Inflammatory macrophage treated with lipopolysaccharide for 4 hours (primary cell): ENCODE measurements around the gene MLPH.

Source experiments
- DNase-seq: peaks from one replicate; pipeline ENCODE4 v3.0.0-alpha.2; 2020

MLPH gene

GRCh38 chr2:237459226-237459625 lies 27.8 kb upstream of the MLPH start:
- DNase-seq = no peak

- peak; percentile 40 for DNase-seq
Measured at GRCh38 chr2:237459741-237460174, 27.3 kb upstream of the MLPH start.

GRCh38 chr2:237464757-237465391 lies 22.2 kb upstream of the MLPH start:
- DNase-seq = no peak

DNA sequence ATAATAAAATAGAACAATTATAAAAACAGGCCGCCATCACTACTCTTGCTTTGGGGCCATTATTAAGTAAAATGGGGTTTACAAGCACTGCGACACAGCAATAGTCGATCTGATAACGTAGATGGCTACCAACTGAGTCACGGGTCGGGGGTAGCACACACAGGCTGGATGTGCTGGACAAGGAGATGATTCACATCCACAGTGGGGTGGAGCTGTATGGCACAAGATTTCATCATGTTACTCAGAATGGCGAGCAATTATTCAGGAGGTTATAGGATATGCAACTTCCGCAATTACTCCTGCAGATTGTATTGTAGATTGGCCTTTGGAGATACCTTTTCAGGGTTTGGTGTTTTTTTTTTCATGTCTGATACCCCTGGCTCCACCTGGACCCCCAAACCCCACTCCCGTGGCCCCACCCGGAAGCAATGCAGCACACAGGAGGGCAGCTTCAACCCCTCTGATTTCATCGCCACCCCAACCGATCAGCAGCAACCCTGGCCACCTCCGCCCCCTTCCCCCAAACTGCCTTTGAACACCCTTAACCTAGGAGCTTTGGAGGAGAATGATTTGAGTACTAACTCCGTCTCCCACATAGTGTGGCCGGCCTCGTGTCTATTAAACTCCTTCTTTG lies 21.4 kb upstream of the MLPH start:
- peak; percentile 23 for DNase-seq

DNA sequence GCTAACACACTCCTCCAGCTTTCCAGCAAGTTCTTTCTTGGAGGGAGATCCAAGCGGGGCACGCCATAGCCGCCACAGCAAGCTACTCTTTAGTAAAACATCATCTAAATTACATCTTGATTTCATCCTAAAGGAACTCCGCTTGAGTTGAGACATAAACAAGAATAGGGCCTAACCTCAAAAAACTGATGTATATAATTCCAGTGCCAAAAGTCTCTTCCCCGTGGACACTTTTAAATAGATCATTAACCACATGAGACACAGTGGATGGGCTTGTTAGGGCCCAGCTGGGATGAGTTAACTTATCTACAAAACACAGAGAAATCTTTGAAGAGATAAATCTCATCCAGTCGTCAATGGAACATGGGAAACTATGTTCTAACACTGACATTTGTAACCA lies 20.8 kb upstream of the MLPH start:
- DNase-seq = no peak

DNA sequence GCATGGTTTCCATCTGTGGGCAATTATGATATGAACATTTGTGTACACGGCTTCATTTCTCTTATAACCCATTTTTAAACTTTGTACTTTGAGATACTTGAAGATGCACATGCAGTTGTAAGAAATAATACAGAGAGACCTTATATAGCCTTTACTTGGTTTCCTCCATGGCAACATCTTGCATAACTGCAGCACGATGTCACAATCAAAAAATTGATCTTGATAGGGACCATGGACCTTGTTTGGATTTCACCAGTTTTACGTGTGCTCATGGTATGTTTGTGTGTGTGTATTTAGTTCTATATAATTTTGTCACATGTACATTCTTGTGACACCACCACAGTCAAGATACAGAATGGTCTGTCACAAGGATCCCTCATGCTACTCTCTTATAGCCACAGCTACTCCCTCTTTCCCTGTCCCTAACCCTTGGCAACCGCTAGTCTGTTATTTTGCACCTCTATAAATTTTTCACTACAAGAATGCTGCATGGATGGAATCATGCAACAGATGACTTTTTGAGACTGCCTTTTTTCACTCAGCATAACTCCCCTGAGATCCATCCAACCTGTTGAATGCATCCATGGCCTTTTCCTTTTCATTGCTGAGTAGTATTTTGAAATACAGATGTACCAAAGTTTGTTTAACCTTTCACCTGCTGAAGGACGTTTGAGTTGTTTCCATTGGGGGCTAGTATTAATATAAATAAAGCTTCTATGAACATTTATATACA lies 19.4 kb upstream of the MLPH start:
- DNase-seq = no peak

DNA sequence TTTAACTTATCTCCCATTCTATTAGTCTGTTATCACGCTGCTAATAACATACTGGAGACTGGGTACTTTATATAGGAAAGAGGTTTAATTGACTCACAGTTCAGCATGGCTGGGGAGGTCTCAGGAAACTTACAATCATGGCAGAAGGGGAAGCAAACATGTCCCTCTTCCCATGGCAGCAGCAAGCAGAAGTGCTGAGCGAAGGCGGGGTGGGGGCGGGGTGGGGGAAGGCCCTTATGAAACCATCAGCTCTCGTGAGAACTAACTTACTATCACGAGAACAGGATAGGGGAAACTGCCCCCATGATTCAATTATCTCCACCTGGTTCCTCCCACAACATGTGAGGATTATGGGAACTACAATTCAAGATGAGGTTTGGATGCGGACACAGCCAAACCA lies 17.6 kb upstream of the MLPH start:
- peak; percentile 75 for DNase-seq

DNA sequence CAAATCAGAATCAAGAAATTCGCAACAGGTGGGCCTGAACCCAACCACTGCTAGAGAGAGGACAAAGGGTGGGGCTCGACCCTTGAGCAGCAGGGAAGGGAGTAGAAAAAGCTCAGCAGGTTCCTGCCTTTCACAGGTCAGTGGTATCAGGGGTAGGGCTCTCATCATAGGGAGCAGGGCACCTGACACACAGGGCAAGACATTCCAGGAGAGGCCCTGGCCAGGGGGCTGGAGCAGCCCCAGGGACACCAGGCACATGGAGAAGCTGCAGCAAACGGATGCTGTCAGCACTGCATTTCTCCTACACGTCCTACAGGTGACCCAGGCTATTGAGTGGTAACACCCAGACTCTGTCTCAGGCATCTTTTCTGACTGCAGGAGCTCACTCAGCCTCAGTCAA lies 17.2 kb upstream of the MLPH start:
- no peak for DNase-seq

- DNase-seq = no peak
Measured at GRCh38 chr2:237470914-237471313, 16.1 kb upstream of the MLPH start.

- peak; percentile 63 for DNase-seq
Measured at GRCh38 chr2:237471438-237472186, 15.4 kb upstream of the MLPH start.

- no peak for DNase-seq
Measured at GRCh38 chr2:237472187-237472712, 14.8 kb upstream of the MLPH start.

GRCh38 chr2:237472909-237473877 lies 13.9 kb upstream of the MLPH start:
- no peak for DNase-seq

DNA sequence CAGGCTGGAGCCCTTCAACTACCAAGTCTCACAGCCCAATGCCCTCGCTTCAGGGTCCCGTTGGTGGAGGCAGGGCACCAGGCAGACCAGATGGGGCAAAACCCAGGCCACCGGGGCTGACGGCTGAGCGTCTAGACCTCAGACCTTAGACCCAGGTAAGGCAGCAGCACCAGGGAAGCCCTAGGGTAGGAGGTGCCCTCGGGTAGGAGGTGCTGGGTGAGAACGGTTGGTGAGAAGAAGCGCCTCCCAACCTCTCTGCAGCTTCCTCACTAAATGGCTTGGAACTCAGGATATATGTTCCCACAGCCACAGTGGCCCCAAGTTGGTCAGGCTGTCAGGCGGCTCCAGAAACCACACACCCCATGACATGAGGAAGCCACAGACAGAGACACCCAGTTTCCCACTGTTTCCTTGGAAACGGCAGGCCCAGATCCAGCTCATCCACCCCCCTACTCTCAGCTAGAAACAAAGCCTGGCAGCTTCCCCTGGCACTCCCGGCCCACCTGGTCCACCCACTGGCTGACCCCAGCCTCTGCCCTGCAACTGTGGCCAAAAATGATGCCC lies 13.1 kb upstream of the MLPH start:
- DNase-seq = peak; percentile 88

DNA sequence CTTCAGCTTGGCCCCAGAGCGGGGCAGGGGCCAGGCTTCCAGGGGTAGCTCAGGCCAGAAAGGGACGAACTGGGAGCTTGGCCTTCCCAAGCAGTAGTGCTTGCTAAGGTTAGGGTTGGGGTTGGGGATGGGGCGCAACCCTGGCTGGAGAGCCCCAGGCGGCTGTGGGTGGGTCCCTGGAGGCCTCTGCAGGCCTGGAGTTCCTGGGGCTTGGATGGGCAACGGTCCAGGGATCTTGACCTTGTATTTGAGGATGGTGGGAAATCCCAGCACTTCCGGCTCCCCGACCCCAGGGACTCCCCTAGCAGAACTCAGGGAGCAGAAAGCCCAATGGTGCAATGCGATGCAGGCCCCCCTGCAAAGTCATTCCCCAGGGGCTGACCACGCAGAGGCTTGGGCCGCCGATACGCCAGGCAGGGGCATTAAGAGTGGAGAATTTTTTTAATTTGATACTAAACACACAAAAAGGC lies 12.6 kb upstream of the MLPH start:
- no peak for DNase-seq

GRCh38 chr2:237474931-237475703 lies 11.9 kb upstream of the MLPH start:
- DNase-seq = peak; percentile 64

DNA sequence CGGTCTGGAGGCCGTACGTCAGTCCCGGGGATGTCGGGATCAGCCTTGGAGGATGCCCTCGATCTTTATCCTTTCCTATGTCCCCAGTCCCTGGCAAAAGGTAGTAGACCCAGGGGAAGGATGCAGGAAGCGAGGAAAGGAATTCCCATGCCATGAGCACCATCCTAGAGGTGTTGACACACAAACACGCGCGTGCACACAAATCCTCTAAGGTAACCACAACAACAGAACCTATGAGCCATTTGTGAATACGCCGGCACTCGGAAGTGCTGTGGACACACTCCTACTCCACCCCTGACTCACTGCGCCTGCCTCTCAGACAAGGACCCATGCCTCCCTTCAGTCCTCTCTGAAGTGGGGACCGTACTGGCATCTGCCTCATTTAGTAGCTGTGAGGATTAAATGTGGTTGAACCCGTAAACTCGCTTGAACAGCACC lies 11.3 kb upstream of the MLPH start:
- peak; percentile 57 for DNase-seq

- DNase-seq = no peak
Measured at GRCh38 chr2:237478095-237478494, 9.0 kb upstream of the MLPH start.

DNA sequence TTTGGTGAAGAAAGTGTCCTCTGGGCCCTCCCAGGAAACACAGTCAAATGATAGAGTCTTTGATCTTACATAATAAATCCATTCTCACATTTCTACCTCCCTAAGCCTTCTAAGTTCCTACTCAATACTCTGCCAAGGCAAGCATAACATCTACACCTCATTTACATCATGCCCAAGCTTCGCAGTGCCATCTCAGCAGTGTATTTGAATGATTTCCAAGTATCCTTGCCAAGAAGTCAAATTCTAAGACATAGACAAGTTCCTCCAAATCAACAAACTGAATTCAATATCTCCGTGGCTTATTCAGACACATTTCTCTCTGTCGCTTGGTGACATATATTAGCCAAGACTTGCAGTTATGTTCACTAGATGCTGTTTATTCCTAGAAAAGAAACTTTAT lies 8.1 kb upstream of the MLPH start:
- DNase-seq = no peak

DNA sequence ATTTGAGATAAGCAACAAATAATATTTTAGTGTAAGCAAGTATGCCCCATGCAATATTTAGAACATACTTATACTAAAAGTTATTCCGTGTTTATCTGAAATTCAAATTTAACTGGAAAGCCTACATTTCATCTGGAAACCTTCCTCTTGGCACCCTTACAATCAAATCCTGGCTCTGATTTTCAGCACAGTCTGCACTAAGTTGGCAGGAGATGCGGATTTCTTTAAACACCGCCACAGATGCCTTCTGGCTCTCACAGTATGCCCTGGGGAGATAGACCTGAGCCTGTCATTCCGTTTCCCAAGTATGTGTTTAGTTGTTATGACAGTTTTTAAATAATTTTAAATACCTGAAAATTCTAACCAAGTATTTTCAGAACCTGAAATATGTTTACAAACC lies 7.3 kb upstream of the MLPH start:
- no peak for DNase-seq

DNA sequence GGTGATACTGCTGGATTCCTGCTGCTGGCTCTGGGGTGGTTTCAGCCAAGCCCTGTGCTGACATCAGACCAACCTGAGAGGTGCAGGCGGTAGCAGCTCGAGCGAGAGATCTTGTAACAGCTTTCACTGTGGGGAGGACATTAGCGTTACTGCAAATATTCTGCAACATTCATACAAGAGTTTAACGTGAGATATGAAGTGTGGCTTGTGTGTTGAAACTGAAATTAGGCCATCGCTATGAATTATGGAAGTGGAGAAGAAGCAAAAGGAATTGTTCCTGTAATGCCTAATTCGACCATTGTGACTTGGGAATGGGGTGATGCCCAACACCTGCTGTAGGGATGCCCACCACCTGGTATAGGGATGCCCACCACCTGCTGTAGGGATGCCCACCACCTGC lies 6.5 kb upstream of the MLPH start:
- DNase-seq = peak; percentile 55
